Measurements from ENCODE around the gene RFNG. TPM values are rescaled to one million over a fixed set of nuclear protein-coding genes. Genes with fewer than 3 reads are reported as not detected.
A peak's percentile ranks its signal among the peaks of the same experiment; 100 is the strongest.

The RFNG gene
- total RNA-seq, 2 donors from 2014 or later = 21.4 to 25.3 TPM

GRCh38 chr17:82098169-82098938 lies 46.7 kb upstream of the RFNG start, which contains the start of gene FASN:
Gene FASN, minus strand, starts transcription at chr17:82098236. Its CDS starts 1,791 bp downstream, at chr17:82096445.
- Histone ChIP-seq H3K4me1 (peaks cover 0 to 49% of the 10 kb centered on the region in 2 donors), H3K27me3 (no peaks in the 10 kb centered on the region), H3K27ac (peak within 1 kb of the TSS; percentile 90), H3K36me3 (peaks cover 27% of the 10 kb centered on the region), H3K4me3 (peak within 1 kb of the TSS; percentile 72 to 81), H3K9me3 (no peaks in the 10 kb centered on the region)
- DNase-seq (ENCODE audit: low spot score) = peak; percentile 94
- TF ChIP-seq CTCF (IDR thresholded peaks at IDR 0.05) = peak in 1 of 2 donors; percentile 40

- Histone ChIP-seq H3K27me3 (no peaks in the 10 kb centered on the region), H3K9me3 (no peaks in the 10 kb centered on the region), H3K27ac (peak overlapping the region; percentile 90), H3K4me1 (peaks cover 0 to 46% of the 10 kb centered on the region in 2 donors), H3K36me3 (peaks cover 32% of the 10 kb centered on the region), H3K4me3 (peak overlapping the region; percentile 72 to 81)
- TF ChIP-seq CTCF (IDR thresholded peaks at IDR 0.05) = no peak
- DNase-seq (ENCODE audit: low spot score) = no peak
Measured at GRCh38 chr17:82097919-82098168, 46.2 kb upstream of the RFNG start.

- H3K4me1 ChIP-seq = peaks cover 0 to 46% of the 10 kb centered on the region in 2 donors
- H3K36me3 ChIP-seq = peaks cover 37% of the 10 kb centered on the region
- H3K4me3 ChIP-seq = peak overlapping the region; percentile 72 to 81
- H3K27ac ChIP-seq = peak overlapping the region; percentile 90
- no peaks in the 10 kb centered on the region for H3K9me3 ChIP-seq
- H3K27me3 ChIP-seq = no peaks in the 10 kb centered on the region
- DNase-seq (ENCODE audit: low spot score) = no peak
- TF ChIP-seq CTCF (IDR thresholded peaks at IDR 0.05) = no peak
Measured at GRCh38 chr17:82097184-82097918, 45.7 kb upstream of the RFNG start.

GRCh38 chr17:82096709-82097183 lies 45.1 kb upstream of the RFNG start:
- no peak for DNase-seq (ENCODE audit: low spot score)
- peak overlapping the region; percentile 72 to 81 for H3K4me3 ChIP-seq
- peaks cover 43% of the 10 kb centered on the region for H3K36me3 ChIP-seq
- H3K4me1 ChIP-seq = peaks cover 0 to 42% of the 10 kb centered on the region in 2 donors
- H3K27me3 ChIP-seq = no peaks in the 10 kb centered on the region
- H3K27ac ChIP-seq = peak overlapping the region in 1 of 2 donors; percentile 90
- TF ChIP-seq CTCF (IDR thresholded peaks at IDR 0.05) = no peak
- H3K9me3 ChIP-seq = no peaks in the 10 kb centered on the region

- Histone ChIP-seq H3K4me3 (no peak overlapping the region), H3K27me3 (no peaks in the 10 kb centered on the region), H3K9me3 (no peaks in the 10 kb centered on the region), H3K4me1 (peaks cover 0 to 35% of the 10 kb centered on the region in 2 donors), H3K36me3 (peaks cover 50% of the 10 kb centered on the region), H3K27ac (no peak overlapping the region)
- TF ChIP-seq CTCF (IDR thresholded peaks at IDR 0.05) = no peak
- DNase-seq (ENCODE audit: low spot score) = no peak
Measured at GRCh38 chr17:82095777-82096708, 44.4 kb upstream of the RFNG start.

Measured in right atrium auricular region (tissue), 2 donors.